Mucosa of descending colon (tissue), 3 donors: ENCODE measurements around the gene LETM1. TPM values are rescaled to one million over a fixed set of nuclear protein-coding genes. Genes with fewer than 3 reads are reported as not detected.
A peak's percentile ranks its signal among the peaks of the same experiment; 100 is the strongest.

Experiments used
- ATAC-seq: fragments of 200-7000 bp; cut with Tn5 transposase; one replicate; pipeline ENCODE4 v1.9.1; 2020; ENCODE audit warnings: mild to moderate bottlenecking, moderate library complexity
- DNase-seq, 3 donors: peaks; one replicate each; pipeline ENCODE4 v3.0.0-alpha.2; 2020
- H3K36me3 ChIP-seq: fragments of 200-600 bp; one replicate; pipeline ENCODE4 v1.8.0; 2021; ENCODE audit warnings: low read depth, mild to moderate bottlenecking
- H3K4me1 ChIP-seq: fragments of 200-600 bp; one replicate; pipeline ENCODE4 v1.8.0; 2021; ENCODE audit warnings: low read depth, mild to moderate bottlenecking
- H3K4me3 ChIP-seq: fragments of 200-600 bp; one replicate; pipeline ENCODE4 v1.8.0; 2021; ENCODE audit warnings: mild to moderate bottlenecking
- H3K9me3 ChIP-seq: fragments of 200-600 bp; one replicate; pipeline ENCODE4 v1.8.0; 2021; ENCODE audit warnings: mild to moderate bottlenecking
- CTCF ChIP-seq: fragments of 200-600 bp; IDR thresholded peaks from one replicate; pipeline ENCODE4 v1.8.0; 2022; ENCODE audit warnings: antibody characterized with exemption, mild to moderate bottlenecking
- intact Hi-C, 2 donors: fragments of 100-400 bp; cut with DNase I in 1 of 2; cut with micrococcal nuclease in 1 of 2; formaldehyde crosslinking; loops; one replicate each; pipeline versions ENCODE4 v1.11.0 to v1.11.1; 2022; cut with DNase I, micrococcal nuclease
- total RNA-seq, 3 donors: library from RNA; stranded (reverse); fragmentation: NEBNext Ultra II Directional in 2 of 3; extraction: Animal tissue kit (Norgen Biotek cat#: 25700) in 2 of 3; gene quantifications; one replicate each; pipeline versions ENCODE4 v1.2.1 to v1.2.4, GENCODE V29; 2021 to 2023
- donor health status: DM: no; HTN: no; CAD: no; lungs with moderate emphysema.
- donor health status: DM: no; HTN: no; CAD: no.
- donor health status: DM: no; HTN: yes; CAD: no.

LETM1 gene
- total RNA-seq, 3 donors from 2014 or later: 85.5 to 160 (median 133) TPM

GRCh38 chr4:1869530-1870327 is 13.8 kb upstream of the LETM1 start:
- H3K4me1 ChIP-seq: peaks cover 31% of the 10 kb centered on the region
- DNase-seq: peak in 1 of 3 donors; percentile 10
- TF ChIP-seq CTCF: no peak
- peak; percentile 48 for ATAC-seq
- intact Hi-C loops: no loop called here
- no peaks in the 10 kb centered on the region for H3K36me3 ChIP-seq
- peak overlapping the region; percentile 65 for H3K4me3 ChIP-seq
- no peaks in the 10 kb centered on the region for H3K9me3 ChIP-seq

DNA sequence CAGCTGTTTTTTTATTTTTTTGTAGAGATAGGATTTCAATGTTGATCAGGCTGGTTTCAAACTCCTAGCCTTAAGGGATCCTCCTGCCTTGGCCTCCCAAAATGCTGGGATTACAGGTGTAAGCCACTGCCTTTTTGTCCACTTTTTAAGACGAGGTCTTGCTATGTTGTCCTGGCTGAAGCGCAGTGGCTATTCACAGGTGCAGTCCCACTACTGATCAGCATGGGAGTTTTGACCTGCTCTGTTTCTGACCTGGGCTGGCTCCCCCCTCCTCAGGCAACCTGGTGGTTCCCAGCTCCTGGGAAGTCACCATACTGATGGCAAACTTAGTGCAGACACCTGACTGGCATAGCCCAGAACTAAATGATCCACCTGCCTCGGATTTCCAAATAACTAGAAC is 13.0 kb upstream of the LETM1 start:
- Histone ChIP-seq H3K9me3 (no peaks in the 10 kb centered on the region), H3K4me1 (peaks cover 29% of the 10 kb centered on the region), H3K36me3 (no peaks in the 10 kb centered on the region), H3K4me3 (no peak overlapping the region)
- no peak for TF ChIP-seq CTCF
- ATAC-seq (no peak), DNase-seq (peak in 1 of 3 donors; percentile 37)
- intact Hi-C loops: no loop called here

GRCh38 chr4:1868293-1868692 is 12.3 kb upstream of the LETM1 start:
- Histone ChIP-seq H3K4me1 (peaks cover 26% of the 10 kb centered on the region), H3K36me3 (no peaks in the 10 kb centered on the region), H3K4me3 (no peak overlapping the region), H3K9me3 (no peaks in the 10 kb centered on the region)
- no peak for TF ChIP-seq CTCF
- intact Hi-C loops: no loop called here
- peak; percentile 55 for ATAC-seq
- peak in 2 of 3 donors; percentile 56 to 84 for DNase-seq

GRCh38 chr4:1866189-1866661 is 10.3 kb upstream of the LETM1 start:
- ATAC-seq (no peak), DNase-seq (peak in 1 of 3 donors; percentile 43)
- intact Hi-C loops: no loop called here
- no peaks in the 10 kb centered on the region for H3K9me3 ChIP-seq
- no peak for TF ChIP-seq CTCF
- no peak overlapping the region for H3K4me3 ChIP-seq
- peaks cover 24% of the 10 kb centered on the region for H3K4me1 ChIP-seq
- no peaks in the 10 kb centered on the region for H3K36me3 ChIP-seq

GRCh38 chr4:1864076-1865008 is 8.4 kb upstream of the LETM1 start:
- TF ChIP-seq CTCF: no peak
- H3K9me3 ChIP-seq: no peaks in the 10 kb centered on the region
- no peak for ATAC-seq
- H3K4me1 ChIP-seq: peaks cover 15% of the 10 kb centered on the region
- intact Hi-C loops: no loop called here
- H3K4me3 ChIP-seq: no peak overlapping the region
- peak in 1 of 3 donors; percentile 47 for DNase-seq
- no peaks in the 10 kb centered on the region for H3K36me3 ChIP-seq
